Activated naive CD4-positive, alpha-beta T cell treated with anti-CD3 and anti-CD28 coated beads, Interleukin-2, amount 50 U/mL, for 16 hours (primary cell): Measurements from ENCODE around the gene C6orf52.
"Not testable (repeated sequence)": the region's sequence is repeated elsewhere in the genome, so short reads cannot be mapped to it uniquely, and the experiment has no call there.

Experiments used
- DNase-seq: peaks from one replicate; pipeline ENCODE4 v3.0.0-alpha.2; 2020

Gene C6orf52

DNA sequence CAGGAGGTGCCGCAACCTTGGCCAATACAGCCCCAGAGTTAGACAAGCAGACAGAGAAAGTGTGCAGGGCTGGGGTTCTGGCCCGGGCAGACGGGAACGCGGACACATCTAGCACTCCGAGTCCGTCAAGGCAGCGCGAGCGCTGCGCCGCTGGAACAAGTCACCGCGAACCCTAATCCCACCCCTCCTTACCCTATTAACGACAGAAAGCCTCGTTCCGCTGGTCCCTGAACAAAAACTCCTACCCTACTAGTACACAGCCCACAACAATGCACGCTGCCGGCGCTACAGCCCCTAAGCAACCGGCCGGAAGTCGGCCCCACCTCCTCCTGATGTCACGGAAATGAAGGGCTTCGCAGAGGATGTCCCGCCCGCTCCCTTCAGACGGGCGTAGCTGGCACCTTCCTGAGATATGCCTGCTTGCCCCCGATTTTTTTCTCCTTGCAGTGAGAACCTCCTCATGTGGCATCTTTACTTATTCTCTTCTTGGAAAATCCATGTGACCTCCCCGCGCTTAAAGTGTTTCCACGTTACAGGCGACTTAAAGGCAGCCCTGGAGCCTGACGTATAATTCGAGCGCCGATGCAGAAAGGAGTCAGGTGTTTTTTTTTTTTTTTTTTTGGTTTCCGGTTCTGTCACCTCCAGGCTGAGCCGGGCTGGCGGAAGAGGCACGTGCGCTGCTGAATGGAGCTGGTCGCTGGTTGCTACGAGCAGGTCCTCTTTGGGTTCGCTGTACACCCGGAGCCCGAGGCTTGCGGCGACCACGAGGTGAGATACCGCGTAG is at the start of gene C6orf52, which contains the start of gene PAK1IP1:
C6orf52 (minus strand) TSS at position 315 of the 784 bp plus-strand sequence. CDS start 7,066 bp downstream, outside the sequence.
PAK1IP1 (plus strand) TSS at position 671 of the 784 bp plus-strand sequence; CDS start at position 685, 14 bp downstream.
- DNase-seq = peak; percentile 93

DNA sequence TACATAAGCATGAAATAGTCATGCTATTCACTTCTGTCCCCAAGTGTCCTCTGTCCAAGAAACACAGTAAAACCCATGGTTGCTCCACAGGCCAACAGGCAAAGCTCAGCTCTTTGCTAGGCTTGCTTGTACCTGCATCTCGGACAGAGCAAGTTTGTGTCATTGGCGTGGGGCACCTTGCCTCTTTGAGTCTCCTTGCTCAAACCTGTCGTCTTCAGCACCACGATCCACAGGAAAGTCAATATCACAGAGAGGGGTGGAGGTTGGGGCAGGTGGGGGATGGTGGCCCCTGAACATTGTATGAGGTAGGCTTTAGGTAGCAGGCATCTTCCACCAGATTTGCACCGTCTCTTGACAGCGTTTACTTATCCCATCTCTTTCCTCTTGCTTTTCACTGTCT is 49.1 kb upstream of the C6orf52 start:
- DNase-seq = no peak

DNA sequence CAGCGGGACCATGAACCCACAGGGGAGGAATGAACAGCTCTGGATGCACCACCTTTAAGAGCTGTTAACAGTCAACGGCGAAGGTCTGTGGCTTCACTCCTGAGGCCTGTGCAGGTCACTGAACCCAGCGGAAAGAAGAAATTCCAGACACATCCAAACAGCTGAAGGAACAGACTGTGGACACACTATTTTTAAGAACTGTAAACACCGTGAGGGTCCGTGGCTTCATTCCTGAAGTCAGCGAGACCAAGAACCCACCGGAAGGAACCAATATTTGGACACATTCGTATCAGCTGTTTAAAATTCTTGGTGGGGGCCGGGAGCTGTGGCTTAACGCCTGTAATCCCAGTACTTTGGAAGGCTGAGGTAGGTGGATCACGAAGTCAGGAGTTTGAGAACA is 47.8 kb upstream of the C6orf52 start:
- no peak for DNase-seq

DNA sequence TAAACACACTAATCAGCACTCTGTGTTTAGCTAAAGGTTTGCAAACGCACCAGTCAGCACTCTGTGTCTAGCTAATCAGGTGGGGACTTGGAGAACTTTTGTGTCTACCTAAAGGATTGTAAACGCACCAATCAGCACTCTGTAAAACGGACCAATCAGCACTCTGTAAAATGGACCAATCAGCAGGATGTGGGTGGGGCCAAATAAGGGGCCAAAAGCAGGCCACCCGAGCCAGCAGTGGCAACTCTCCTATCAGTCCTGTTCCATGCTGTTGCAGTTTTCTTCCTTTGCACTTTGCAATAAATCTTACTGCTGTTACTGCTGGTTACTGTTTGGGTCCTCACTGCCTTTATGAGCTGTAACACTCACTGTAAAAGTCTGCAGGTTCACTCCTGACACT is 47.2 kb upstream of the C6orf52 start:
- not testable (repeated sequence) for DNase-seq

DNA sequence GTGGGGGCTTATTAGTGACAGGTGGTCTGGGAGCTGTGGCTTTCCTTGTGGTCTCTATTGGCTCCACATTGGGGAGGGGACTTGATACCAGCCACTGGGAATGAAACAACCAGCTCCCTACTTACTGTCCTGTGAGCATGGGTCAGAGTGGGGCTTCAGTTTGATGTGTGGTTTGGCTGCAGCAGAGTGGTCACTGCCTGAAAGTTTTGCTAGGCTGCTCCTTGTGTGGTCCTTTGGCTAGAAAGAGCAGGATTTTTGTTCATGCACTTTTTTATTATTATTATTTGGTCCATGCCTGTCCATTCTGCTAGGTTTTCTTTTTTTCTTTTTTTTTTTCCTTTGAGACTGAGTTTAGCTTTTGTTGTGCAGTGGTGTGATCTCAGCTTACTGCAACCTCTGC is 45.6 kb upstream of the C6orf52 start:
- DNase-seq = no peak

DNA sequence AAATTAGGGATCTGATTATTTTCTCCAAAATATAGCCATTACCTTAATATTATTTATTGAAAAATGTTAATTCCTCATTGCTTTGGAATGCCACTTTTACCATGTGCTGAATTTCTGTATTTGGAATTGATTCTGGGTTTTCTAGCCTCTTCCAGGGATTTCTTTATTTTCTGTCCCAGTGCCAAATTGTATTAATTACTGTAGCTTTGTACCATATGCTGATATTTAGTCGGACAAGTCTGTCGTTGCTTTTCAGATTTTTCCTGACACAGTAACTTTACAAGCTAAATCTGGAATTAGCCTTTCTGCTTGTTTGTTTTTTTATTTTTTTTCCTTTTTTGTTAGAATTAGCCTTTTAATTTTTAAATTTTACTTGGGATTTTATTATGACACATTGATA is 42.3 kb upstream of the C6orf52 start:
- DNase-seq = no peak

DNA sequence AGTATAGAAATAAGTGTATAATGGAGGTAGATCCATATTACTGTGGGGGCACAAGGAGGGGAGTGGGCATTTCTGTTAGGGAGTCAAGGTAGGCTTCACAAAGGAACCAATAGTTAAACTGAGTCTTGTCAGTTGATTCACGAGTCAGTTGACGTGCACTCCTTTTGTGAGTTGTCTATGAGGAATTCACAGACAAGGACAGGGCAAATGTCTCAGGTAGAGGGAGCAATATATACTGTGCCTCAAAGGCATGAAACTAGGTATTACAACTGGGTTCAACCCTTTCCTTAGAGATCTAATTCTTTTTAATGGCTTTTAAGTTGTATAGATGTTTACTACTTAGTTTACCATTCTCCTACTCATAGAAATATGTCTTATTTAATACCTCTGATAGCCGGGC is 39.4 kb upstream of the C6orf52 start:
- no peak for DNase-seq

DNA sequence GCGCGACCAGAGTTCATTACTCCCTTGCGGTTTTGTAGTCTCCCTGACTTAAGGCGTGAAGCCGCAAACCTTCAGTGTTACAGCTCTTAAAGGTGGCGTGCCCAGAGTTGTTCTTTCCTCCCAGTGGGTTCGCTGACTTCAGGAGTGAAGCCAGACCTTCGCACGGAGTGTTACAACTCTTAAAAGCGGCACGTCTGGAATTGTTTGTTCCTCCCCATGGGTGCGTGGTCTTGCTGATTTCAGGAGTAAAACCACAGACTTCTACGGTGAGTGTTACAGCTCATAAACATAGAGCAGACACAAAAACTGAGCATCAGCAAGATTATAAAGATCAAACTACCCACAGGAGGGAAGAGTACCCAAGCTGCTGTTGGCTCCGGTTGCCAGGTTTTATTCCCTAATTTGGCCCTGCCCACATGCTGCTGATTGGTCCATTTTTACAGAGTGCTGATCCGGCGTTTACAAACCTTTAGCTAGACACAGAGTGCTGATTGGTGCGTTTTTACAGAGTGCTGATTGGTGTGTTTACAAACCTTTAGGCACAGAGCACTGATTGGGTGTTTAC is 38.8 kb upstream of the C6orf52 start:
- no peak for DNase-seq

DNA sequence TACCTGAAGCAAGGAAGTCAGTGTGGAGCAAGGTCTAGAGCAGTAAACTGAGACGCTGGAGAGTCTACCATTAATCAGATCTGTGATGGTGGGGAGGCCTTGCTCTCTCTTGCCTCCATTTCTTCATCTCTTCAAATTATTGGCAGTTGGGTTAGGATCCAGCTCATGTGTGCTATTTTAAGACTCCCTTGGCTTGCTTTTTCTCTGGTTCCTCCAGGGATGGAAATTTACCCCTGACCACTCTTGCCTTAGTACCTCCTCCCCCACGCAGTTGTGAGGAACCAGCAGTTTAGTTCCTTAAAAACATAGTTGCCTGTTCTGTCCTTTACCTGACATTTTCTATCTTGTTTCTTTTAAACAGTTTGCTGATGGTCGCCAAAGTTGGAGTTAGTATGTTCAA is 35.8 kb upstream of the C6orf52 start:
- DNase-seq = no peak

DNA sequence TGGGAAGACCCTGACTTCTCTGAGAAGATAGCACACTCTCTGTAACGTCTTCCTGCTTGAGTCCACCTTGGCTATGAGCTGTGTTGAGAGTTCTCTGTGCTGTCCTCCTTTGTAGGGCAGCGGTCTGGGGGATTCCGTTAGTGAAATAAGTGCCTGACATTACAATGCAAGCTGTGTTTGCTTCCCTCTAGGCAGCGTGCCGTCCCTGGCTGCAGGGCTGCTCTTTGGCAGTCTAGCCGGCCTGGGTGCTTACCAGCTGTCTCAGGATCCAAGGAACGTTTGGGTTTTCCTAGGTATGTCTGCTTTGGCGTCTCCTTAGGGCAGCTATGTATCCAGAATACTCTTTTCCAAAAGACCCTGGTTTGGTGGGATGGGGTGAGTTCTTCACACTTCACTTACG is 31.3 kb upstream of the C6orf52 start:
- DNase-seq = no peak

DNA sequence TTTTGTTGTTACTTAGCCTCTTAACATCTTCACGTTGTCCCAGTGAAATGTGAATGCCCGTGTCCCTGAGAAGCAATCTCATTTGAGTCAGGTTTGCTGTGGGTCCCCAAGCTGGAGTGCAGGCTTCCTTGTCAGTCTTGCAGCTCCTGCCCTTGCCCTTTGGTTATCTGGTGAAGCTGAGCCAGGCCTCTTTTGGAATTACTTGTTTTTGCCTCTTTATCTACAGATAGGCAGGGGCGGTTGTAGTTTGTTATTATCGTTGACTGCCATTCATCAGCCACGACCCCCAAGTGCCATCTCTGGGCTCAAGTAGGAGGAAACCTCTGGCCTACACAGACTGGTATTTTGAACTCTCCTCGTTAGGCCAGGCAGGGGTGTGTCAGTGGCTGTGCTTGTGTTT is 30.6 kb upstream of the C6orf52 start:
- no peak for DNase-seq

DNA sequence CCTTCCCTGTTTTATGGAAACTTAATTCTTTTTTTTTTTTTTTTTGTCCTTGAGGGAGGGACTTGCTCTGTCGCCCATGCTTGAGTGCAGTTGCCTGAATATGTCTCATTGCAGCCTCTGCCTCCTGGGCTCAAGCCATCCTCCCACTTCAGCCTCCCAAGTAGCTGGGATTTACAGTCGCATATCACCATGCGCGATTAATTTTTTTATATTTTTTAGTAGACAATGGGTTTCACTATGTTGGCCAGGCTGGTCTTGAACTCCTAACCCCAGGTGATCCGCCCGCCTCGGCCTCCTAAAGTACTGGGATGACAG is 29.1 kb upstream of the C6orf52 start:
- DNase-seq = no peak

DNA sequence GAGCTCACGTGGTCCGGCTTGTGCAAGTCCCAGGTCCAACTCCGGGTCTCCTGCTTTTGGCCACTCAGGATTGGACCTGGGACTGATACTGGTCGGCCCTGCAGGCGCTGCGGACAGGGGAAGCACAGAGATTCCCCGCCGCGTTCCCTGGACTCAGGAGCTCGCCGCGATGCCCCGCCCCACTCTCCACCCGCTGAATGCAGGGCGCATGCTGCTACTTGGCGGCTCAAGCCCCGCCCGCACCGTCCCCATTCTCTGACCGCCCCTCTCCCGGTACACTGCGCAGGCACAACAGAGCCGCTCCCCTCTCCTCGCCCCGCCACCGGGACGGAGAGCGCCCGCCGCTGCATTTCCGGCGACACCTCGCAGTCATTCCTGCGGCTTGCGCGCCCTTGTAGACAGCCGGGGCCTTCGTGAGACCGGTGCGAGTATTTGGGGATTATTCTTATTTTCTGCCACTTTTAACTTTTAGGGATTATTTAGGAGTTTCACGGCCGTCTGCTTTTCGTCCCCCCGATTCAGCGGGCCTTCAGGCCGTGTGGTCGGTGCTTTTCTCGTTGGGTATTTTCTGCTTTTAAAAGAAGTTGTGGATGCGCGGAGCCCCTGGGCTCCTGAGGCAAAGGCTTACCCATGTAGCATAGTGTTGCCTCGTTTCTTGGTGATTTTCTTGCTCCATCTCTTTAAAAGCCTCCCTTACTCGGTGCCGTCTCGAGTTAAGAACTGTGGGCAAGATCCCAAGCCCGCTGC is 28.6 kb upstream of the C6orf52 start, which contains the start of gene TMEM14C:
TMEM14C (plus strand) TSS at position 251 of the 747 bp plus-strand sequence. CDS start 1,544 bp downstream, outside the sequence.
- peak; percentile 83 for DNase-seq

DNA sequence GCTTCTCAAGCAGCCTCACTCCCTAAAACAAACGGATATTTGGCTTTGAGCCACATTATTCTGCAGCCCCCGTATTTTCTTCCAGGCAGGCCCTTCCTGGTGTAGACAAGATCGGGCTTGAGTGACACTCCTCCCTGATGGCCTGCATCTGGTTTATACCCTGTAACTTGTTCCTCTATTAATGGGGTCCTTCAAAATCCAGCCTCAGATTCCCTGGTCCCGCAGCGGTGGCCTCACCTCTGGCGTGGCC is 28.1 kb upstream of the C6orf52 start:
- no peak for DNase-seq

DNA sequence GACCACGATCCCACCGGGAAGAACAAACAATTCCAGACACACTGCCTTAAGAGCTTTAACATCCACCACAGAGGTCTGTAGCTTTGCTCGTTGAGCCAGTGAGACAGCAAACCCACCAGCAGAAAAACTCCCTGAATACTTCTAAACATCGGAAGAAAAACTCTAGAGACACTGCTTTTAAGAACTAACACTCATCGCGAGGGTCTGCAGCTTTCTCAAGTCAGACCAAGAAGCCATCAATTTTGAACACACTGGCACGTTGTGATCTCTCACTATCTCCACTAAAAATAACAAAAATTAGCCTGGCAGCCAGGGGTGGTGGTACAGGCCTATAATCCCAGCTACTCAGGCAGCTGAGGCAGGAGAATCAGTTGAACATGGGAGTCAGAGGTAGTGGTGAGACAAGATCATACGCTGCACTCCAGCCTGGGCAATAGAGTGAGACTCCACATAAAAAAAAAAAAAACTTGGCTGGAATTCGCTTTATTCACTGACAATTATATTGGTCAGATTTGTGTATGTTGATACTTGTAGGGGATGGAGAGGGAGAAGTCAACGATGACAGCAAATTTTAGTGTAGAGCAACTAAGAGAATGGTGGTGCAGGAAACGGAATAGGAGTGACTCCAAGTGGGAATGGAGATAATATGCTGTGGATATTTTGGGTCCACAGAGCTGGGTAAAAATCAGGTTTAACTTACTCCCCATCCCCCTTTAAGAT is 27.6 kb upstream of the C6orf52 start:
- no peak for DNase-seq

DNA sequence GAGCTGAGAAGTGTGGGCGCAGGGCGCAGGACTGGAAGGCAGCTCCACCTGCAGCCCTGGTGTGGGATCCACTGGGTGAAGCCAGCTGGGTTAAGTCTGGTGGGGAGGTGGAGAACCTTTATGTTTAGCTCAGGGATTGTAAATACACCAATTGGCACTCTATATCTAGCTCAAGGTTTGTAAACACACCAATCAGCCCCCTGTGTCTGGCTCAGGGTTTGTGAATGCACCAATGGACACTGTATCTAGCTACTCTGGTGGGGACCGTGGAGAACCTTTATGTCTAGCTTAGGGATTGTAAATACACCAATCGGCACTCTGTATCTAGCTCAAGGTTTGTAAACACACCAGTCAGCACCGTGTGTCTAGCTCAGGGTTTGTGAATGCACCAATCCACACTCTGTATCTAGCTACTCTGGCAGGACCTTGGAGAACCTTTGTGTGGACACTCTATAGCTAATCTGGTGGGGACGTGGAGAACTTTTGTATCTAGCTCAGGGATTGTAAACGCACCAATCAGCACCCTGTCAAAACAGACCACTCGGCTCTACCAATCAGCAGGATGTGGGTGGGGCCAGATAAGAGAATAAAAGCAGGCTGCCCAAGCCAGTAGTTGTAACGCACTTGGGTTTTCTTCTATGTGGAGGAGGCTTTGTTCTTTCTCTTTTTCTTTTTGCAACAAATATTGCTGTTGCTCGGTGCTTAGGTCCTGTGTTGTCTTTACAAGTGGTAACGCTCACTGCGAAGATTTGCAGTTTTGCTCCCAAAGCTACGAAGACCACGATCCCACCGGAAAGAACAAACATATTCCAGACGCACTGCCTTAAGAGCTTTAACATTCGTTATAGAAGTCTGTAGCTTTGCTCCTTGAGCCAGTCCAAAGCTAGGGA is 26.8 kb upstream of the C6orf52 start:
- not testable (repeated sequence) for DNase-seq

DNA sequence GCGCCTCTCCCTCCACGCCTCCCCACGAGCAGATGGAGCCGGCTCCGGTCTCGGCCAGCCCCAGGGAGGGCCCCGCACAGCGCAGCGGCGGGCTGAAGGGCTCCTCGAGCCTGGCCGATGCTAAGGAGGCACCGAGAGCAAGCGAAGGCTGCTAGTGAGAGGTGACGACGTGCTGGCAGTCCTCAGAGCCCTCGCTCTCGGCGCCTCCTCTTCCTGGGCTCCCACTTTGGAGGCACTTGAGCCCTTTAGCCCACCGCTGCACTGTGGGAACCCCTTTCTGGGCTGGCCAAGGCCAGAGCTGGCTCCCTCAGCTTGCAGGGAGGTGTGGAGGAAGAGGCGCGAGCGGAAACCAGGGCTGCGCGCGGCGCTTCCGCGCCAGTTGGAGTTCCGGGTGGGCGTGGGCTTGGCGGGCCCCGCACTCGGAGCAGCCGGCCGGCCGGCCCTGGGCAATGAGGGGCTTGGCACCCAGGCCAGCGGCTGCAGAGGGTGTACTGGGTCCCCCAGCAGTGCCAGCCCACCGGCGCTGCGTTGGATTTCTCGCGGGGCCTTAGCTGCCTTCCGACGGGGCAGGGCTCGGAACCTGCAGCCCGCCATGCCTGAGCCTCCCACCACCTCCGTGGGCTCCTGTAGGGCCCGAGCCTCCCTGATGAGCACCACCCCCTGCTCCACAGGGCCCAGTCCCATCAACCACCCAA is 26.0 kb upstream of the C6orf52 start:
- DNase-seq = peak; percentile 54

DNA sequence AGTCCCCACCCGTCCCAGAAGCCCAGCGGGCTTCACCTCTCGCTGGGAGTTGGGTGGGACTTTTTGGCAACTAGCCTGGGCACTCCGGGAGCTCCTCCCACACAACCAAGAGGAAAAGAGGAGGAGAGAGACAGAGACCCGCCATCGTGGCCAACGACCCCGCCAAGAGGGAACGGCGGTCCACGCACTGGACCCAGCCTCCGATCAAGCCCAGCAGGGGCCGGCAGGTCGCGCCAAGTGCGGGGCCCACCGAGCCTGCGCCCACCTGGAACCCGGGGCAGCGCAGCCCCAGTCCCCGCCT is 25.5 kb upstream of the C6orf52 start:
- no peak for DNase-seq

DNA sequence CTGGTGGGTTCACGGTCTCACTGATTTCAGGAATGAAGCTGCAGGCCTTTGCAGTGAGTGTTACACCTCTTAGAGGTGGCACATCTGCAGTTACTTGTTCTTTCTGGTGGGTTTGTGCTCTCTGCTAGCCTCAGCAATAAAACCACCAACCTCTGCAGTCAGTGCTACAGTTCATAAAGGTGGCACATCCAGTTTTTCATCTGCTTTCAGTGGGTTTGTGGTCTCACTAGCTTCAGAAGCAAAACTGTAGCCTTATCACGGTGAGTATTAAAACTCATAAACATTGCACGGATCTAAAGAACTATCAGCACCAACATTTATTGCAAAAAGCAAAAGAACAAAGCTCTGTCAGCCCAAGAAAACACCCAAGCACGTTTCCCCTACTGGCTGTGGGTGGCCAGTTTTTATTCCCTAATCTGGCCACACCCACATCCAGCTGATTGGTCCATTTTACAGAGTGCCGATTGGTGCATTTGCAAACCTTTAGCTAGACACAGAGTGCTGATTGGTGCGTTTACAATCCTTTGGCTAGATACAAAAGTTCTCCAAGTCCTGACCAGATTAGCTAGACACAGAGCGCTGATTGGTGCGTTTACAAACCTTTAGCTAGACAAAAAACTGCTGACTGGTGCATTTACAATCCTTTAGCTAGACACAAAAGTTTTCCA is 25.0 kb upstream of the C6orf52 start:
- peak; percentile 32 for DNase-seq

DNA sequence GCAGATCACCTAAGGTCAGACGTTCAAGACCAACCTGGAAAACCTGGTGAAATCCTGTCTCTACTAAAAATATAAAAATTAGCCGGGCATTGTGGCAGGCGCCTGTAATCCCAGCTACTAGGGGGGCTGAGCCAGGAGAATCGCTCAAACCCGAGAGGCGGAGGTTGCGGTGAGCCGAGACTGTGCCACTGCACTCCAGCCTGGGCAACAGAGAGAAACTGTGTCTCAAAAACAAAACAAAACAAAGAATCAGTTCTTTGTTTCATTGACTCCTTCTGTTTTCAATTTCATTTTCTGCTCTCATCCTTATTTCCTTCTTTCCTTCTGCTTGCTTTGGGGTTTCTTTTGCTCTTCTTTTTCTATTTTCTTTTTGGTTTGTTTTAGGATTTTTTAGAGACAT is 19.5 kb upstream of the C6orf52 start:
- DNase-seq = no peak

DNA sequence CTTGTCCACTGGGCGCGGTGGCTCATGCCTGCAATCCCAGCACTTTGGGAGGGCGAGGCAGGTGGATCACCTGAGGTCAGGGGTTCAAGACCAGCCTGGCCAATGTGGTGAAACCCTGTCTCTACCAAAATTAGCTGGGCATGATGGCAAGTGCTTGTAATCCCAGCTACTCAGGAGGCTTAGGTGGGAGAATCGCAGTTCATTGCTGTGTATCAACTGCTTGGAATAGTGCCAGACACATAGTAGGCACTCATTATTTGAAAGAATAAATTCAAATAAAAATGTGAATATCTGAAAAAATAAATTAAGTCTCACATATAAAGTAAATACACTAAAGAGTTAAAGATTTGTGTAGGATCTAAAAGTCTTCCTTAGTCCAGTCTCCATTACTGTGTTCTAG is 2.2 kb upstream of the C6orf52 start:
- no peak for DNase-seq
